HepG2 (cell line): ENCODE results near the gene IGFLR1. TPM values are rescaled to one million over a fixed set of nuclear protein-coding genes. Genes with fewer than 3 reads are reported as not detected.

Experiments
- ASH2L ChIP-seq: fragments of 300-600, 200-600 bp; sonication (generic); IDR thresholded peaks from 2 replicates; pipeline ENCODE4 v1.7.0; 2017; ENCODE audit warnings: low read depth, mild to moderate bottlenecking, moderate library complexity, mixed read lengths, low read length; ENCODE audit not compliant: insufficient read length
- CBX2 ChIP-seq, 2 experiments: fragments of 200-600 bp in 1 of 2; sonication (generic); formaldehyde crosslinking in 1 of 2; IDR thresholded peaks; 2 replicates each; pipeline versions ENCODE4 v1.7.0 to v1.8.1; 2018 to 2022; ENCODE audit warnings: low read depth in 2 of 2, low read length in 1 of 2, mild to moderate bottlenecking in 1 of 2, missing genetic modification reagents in 1 of 2
- DMAP1 ChIP-seq: IDR thresholded peaks from 2 replicates; pipeline ENCODE4 v1.6.1; 2016
- GABPB1 ChIP-seq: IDR thresholded peaks from 2 replicates; pipeline ENCODE4 v1.6.1; 2016; ENCODE audit warnings: mild to moderate bottlenecking, missing genetic modification reagents, moderate library complexity, missing compliant biosample characterization
- IRF2 ChIP-seq: IDR thresholded peaks from 2 replicates; pipeline ENCODE4 v1.6.1; 2018; ENCODE audit warnings: missing genetic modification reagents, missing compliant biosample characterization
- MAX ChIP-seq: IDR thresholded peaks from 2 replicates; pipeline ENCODE4 v1.6.1; 2012; ENCODE audit warnings: inconsistent platforms
- RCOR2 ChIP-seq: IDR thresholded peaks from 2 replicates; pipeline ENCODE4 v1.6.1; 2016; ENCODE audit warnings: missing biosample characterization, missing genetic modification reagents
- SAP130 ChIP-seq: IDR thresholded peaks from 2 replicates; pipeline ENCODE4 v1.6.1; 2016; ENCODE audit warnings: low read depth
- TAF15 ChIP-seq: fragments of 200-400 bp; formaldehyde crosslinking; IDR thresholded peaks from one replicate; pipeline ENCODE4 v1.6.1; 2018; ENCODE audit warnings: mild to moderate bottlenecking, low read depth, low read length; ENCODE audit not compliant: poor library complexity, severe bottlenecking
- TOPORS ChIP-seq: sonication (generic); formaldehyde crosslinking; IDR thresholded peaks from 2 replicates; pipeline ENCODE4 v1.8.0; 2023; ENCODE audit warnings: mild to moderate bottlenecking, missing genetic modification reagents
- ZFP37 ChIP-seq: sonication (generic); formaldehyde crosslinking; IDR thresholded peaks from 2 replicates; pipeline ENCODE4 v1.4.0; 2020; ENCODE audit warnings: missing genetic modification reagents, borderline replicate concordance
- ZNF335 ChIP-seq: sonication (generic); formaldehyde crosslinking; IDR thresholded peaks from 2 replicates; pipeline ENCODE4 v1.4.0; 2020; ENCODE audit warnings: missing genetic modification reagents
- ZNF431 ChIP-seq: sonication (generic); formaldehyde crosslinking; IDR thresholded peaks from 2 replicates; pipeline ENCODE4 v1.9.0; 2022; ENCODE audit warnings: missing genetic modification reagents, low read depth, mild to moderate bottlenecking, borderline replicate concordance
- ZNF687 ChIP-seq: sonication (generic); formaldehyde crosslinking; IDR thresholded peaks from 2 replicates; pipeline ENCODE4 v1.5.1; 2020; ENCODE audit warnings: mild to moderate bottlenecking, missing genetic modification reagents, moderate library complexity
- ZNF792 ChIP-seq: IDR thresholded peaks from 2 replicates; pipeline ENCODE4 v1.6.1; 2016
- polyA plus RNA-seq, 8 experiments: library from polyadenylated mRNA; depleted of rRNA in 3 of 8; stranded (reverse) in 7 of 8; unstranded in 1 of 8; fragments of >200 nt; fragmentation: Illumina TruSeq in 4 of 8; extraction: Trizol in 4 of 8; gene quantifications; 2 replicates each; pipeline versions ENCODE4 v1.2.1 to v1.2.3, GENCODE V29; 2011 to 2016; ENCODE audit warnings: low read depth in 4 of 8, missing spikeins in 1 of 8, mixed read lengths in 1 of 8; ENCODE audit not compliant: insufficient read depth in 1 of 8
- total RNA-seq, 5 experiments: library from RNA; depleted of rRNA; stranded (reverse); fragments of >200 nt; fragmentation: Illumina TruSeq; extraction: Trizol; gene quantifications; 2 replicates each; pipeline ENCODE4 v1.2.3, GENCODE V29; 2016; ENCODE audit warnings: low read depth in 1 of 5
- TF ChIP-seq, protein P1 (sequence below): sonication (generic); formaldehyde crosslinking; IDR thresholded peaks from 2 replicates; pipeline ENCODE4 v1.4.0; 2020; ENCODE audit warnings: missing genetic modification reagents, mild to moderate bottlenecking, borderline replicate concordance
- TF ChIP-seq, protein P2 (sequence below): sonication (generic); formaldehyde crosslinking; IDR thresholded peaks from 2 replicates; pipeline ENCODE4 v1.4.0; 2020; ENCODE audit warnings: mild to moderate bottlenecking, missing genetic modification reagents
- TF ChIP-seq, protein P3 (sequence below): IDR thresholded peaks from 2 replicates; pipeline ENCODE4 v1.6.1; 2016; ENCODE audit warnings: mild to moderate bottlenecking, missing biosample characterization, missing genetic modification reagents
- TF ChIP-seq, protein P4 (sequence below): sonication (generic); formaldehyde crosslinking; IDR thresholded peaks from 2 replicates; pipeline ENCODE4 v1.9.0; 2021; ENCODE audit warnings: missing genetic modification reagents, mild to moderate bottlenecking, borderline replicate concordance

Gene IGFLR1
- total and polyA plus RNA-seq, 2 of the 13 experiments (the other 11 are each of a cell fraction or from before 2014, with no cell fraction given), result 5.4 to 8.9 TPM

DNA sequence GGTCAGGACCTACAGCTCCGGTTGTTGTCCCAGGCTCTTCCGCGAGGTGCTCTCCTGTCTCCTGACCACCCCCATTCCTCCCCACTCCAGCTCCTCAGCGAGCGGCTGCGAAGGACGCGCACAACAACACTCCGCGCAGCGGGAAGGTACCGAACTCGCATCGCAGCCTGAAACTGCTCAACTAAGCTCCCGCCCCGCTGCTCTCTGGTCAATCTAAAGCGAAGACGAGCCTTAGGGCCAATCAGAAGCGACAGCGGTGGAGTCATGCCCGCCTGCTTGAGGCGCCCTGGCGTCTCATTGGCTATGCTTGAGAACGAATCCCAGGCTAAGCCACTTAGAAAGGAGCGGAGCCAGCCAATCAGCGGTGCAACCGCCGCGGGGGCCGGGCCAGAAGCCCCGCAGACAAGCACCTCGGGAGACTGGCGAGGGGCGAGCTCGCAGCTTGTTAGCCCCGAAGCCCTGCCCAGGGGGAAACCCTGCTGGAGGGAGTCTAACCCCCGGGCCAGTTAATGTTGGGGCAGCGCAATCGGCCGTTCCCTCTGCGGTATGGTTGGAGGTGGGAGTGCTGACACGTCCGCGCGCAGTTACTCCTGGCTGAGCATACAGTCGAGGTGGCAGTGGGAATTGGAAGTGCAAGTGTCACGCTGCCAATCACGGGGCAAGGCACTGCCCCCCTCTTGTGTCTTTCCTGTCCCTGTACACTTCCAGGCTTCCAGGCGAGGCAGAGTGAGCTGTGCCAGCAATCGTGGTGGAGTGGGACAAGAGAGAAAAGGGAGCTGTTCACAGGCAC, 39.8 kb downstream of the IGFLR1 start (continued):
- TF ChIP-seq, protein P1, sequence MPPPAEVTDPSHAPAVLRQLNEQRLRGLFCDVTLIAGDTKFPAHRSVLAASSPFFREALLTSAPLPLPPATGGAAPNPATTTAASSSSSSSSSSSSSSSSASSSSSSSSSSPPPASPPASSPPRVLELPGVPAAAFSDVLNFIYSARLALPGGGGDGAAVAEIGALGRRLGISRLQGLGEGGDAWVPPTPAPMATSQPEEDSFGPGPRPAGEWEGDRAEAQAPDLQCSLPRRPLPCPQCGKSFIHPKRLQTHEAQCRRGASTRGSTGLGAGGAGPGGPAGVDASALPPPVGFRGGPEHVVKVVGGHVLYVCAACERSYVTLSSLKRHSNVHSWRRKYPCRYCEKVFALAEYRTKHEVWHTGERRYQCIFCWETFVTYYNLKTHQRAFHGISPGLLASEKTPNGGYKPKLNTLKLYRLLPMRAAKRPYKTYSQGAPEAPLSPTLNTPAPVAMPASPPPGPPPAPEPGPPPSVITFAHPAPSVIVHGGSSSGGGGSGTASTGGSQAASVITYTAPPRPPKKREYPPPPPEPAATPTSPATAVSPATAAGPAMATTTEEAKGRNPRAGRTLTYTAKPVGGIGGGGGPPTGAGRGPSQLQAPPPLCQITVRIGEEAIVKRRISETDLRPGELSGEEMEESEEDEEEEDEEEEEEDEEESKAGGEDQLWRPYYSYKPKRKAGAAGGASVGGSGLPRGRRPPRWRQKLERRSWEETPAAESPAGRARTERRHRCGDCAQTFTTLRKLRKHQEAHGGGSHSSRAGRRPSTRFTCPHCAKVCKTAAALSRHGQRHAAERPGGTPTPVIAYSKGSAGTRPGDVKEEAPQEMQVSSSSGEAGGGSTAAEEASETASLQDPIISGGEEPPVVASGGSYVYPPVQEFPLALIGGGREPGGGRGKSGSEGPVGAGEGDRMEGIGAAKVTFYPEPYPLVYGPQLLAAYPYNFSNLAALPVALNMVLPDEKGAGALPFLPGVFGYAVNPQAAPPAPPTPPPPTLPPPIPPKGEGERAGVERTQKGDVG, result 0 out of 2 replicates have a peak, but pooled peaks have one; percentile 32
- peak; percentile 77 for TF ChIP-seq SAP130 (CRISPR knock-in tag)
- no peak for TF ChIP-seq CBX2 (IDR thresholded peaks at IDR 0.05; ENCODE audit: low read depth, low read length)
- TF ChIP-seq CBX2 (CRISPR knock-in tag; IDR thresholded peaks at IDR 0.05; ENCODE audit: low read depth), result no peak
- 0 out of 2 replicates have a peak, but pooled peaks have one; percentile 31 for TF ChIP-seq DMAP1 (CRISPR knock-in tag)
- TF ChIP-seq TAF15, result no peak
- TF ChIP-seq ASH2L, result no peak
- peak; percentile 21; the same call in 1 of the 2 replicates for TF ChIP-seq ZNF335
- TF ChIP-seq, protein P2, sequence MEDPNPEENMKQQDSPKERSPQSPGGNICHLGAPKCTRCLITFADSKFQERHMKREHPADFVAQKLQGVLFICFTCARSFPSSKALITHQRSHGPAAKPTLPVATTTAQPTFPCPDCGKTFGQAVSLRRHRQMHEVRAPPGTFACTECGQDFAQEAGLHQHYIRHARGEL, result no peak
- TF ChIP-seq MAX, result peak; percentile 70
- TF ChIP-seq GABPB1, result peak; percentile 59
- peak; percentile 20; the same call in 1 of the 2 replicates for TF ChIP-seq IRF2
- TF ChIP-seq ZNF687 (CRISPR knock-in tag), result peak; percentile 92
- TF ChIP-seq TOPORS, result no peak
- TF ChIP-seq ZFP37 (CRISPR knock-in tag), result 0 out of 2 replicates have a peak, but pooled peaks have one; percentile 63
- TF ChIP-seq, protein P3, sequence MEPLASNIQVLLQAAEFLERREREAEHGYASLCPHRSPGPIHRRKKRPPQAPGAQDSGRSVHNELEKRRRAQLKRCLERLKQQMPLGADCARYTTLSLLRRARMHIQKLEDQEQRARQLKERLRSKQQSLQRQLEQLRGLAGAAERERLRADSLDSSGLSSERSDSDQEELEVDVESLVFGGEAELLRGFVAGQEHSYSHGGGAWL (CRISPR knock-in tag), result no peak
- 0 out of 2 replicates have a peak, but pooled peaks have one; percentile 66 for TF ChIP-seq ZNF431 (CRISPR knock-in tag)
- TF ChIP-seq, protein P4, sequence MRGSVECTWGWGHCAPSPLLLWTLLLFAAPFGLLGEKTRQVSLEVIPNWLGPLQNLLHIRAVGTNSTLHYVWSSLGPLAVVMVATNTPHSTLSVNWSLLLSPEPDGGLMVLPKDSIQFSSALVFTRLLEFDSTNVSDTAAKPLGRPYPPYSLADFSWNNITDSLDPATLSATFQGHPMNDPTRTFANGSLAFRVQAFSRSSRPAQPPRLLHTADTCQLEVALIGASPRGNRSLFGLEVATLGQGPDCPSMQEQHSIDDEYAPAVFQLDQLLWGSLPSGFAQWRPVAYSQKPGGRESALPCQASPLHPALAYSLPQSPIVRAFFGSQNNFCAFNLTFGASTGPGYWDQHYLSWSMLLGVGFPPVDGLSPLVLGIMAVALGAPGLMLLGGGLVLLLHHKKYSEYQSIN, result no peak
- TF ChIP-seq ZNF792 (CRISPR knock-in tag), result 0 out of 2 replicates have a peak, but pooled peaks have one; percentile 16
- TF ChIP-seq RCOR2 (CRISPR knock-in tag), result no peak
